ENCODE measurements around the gene SCIMP. TPM values are rescaled to one million over a fixed set of nuclear protein-coding genes. Genes with fewer than 3 reads are reported as not detected.

SCIMP gene
- total RNA-seq, 4 donors from 2014 or later: 0.59 to 1.0 TPM; not detected in 2

- TF ChIP-seq CTCF (IDR thresholded peaks at IDR 0.05) (no peak), POLR2A (IDR thresholded peaks at IDR 0.05) (no peak)
- Histone ChIP-seq H3K4me3 (replicated peaks in 1 of 3) (no peak overlapping the region), H3K27ac (no peak overlapping the region), H3K27me3 (no peaks in the 10 kb centered on the region), H3K9me3 (no peaks in the 10 kb centered on the region), H3K36me3 (no peaks in the 10 kb centered on the region), H3K4me1 (no peaks in the 10 kb centered on the region)
- DNase-seq: no peak
- 82 to 98% methylated on average over 5 of the region's 5 CpGs for WGBS, 2 donors
- intact Hi-C loops (cut with DNase I): loop anchor here (10.0 kb wide), 1 partner anchor 65 kb away; no protein-coding TSS in a partner anchor
Measured at GRCh38 chr17:5210091-5210490, 24.6 kb downstream of the SCIMP start.

GRCh38 chr17:5209396-5209795, 25.3 kb downstream of the SCIMP start:
- H3K36me3 ChIP-seq: no peaks in the 10 kb centered on the region
- 67 to 92% methylated on average over 3 of the region's 3 CpGs for WGBS, 2 donors
- no peaks in the 10 kb centered on the region for H3K4me1 ChIP-seq
- H3K9me3 ChIP-seq: no peaks in the 10 kb centered on the region
- no peaks in the 10 kb centered on the region for H3K27me3 ChIP-seq
- no peak overlapping the region for H3K4me3 ChIP-seq (replicated peaks in 1 of 3)
- TF ChIP-seq CTCF (IDR thresholded peaks at IDR 0.05) (no peak), POLR2A (IDR thresholded peaks at IDR 0.05) (no peak)
- intact Hi-C loops (cut with DNase I): no loop called here
- no peak for DNase-seq
- H3K27ac ChIP-seq: no peak overlapping the region

GRCh38 chr17:5203908-5204294, 30.8 kb downstream of the SCIMP start:
- no peak overlapping the region for H3K27ac ChIP-seq
- TF ChIP-seq POLR2A (IDR thresholded peaks at IDR 0.05): no peak
- TF ChIP-seq CTCF (IDR thresholded peaks at IDR 0.05): no peak
- H3K9me3 ChIP-seq: no peaks in the 10 kb centered on the region
- intact Hi-C loops (cut with DNase I): no loop called here
- H3K36me3 ChIP-seq: no peaks in the 10 kb centered on the region
- H3K27me3 ChIP-seq: no peaks in the 10 kb centered on the region
- no peak for DNase-seq
- H3K4me3 ChIP-seq (replicated peaks in 1 of 3): no peak overlapping the region
- H3K4me1 ChIP-seq: no peaks in the 10 kb centered on the region
- 100% methylated on average over 1 of the region's 1 CpG for WGBS, 2 donors

- no peaks in the 10 kb centered on the region for H3K36me3 ChIP-seq
- H3K9me3 ChIP-seq: no peaks in the 10 kb centered on the region
- H3K27ac ChIP-seq: no peak overlapping the region
- intact Hi-C loops (cut with DNase I): no loop called here
- no peaks in the 10 kb centered on the region for H3K27me3 ChIP-seq
- 94 to 98% methylated on average over 10 to 14 of the region's 14 CpGs for WGBS, 2 donors
- no peak overlapping the region for H3K4me3 ChIP-seq (replicated peaks in 1 of 3)
- DNase-seq: no peak
- TF ChIP-seq POLR2A (IDR thresholded peaks at IDR 0.05) (no peak), CTCF (IDR thresholded peaks at IDR 0.05) (no peak)
- H3K4me1 ChIP-seq: no peaks in the 10 kb centered on the region
Measured at GRCh38 chr17:5203178-5203907, 31.3 kb downstream of the SCIMP start.

- 92 to 94% methylated on average over 8 of the region's 8 CpGs for WGBS, 2 donors
- no peak for DNase-seq
- Histone ChIP-seq H3K27me3 (no peaks in the 10 kb centered on the region), H3K4me1 (no peaks in the 10 kb centered on the region), H3K9me3 (no peaks in the 10 kb centered on the region), H3K4me3 (replicated peaks in 1 of 3) (no peak overlapping the region), H3K27ac (no peak overlapping the region), H3K36me3 (no peaks in the 10 kb centered on the region)
- intact Hi-C loops (cut with DNase I): no loop called here
- TF ChIP-seq POLR2A (IDR thresholded peaks at IDR 0.05) (no peak), CTCF (IDR thresholded peaks at IDR 0.05) (no peak)
Measured at GRCh38 chr17:5201011-5201410, 33.6 kb downstream of the SCIMP start.

Data from thyroid gland (tissue), 4 donors.